GM10266 (cell line): ENCODE data around the gene DCAF11.
A peak's percentile ranks its signal among the peaks of the same experiment; 100 is the strongest.

Experiments used
- DNase-seq: peaks from one replicate; pipeline ENCODE4 v3.0.0; 2012; ENCODE audit errors: extremely low spot score
- CTCF ChIP-seq: IDR thresholded peaks from 2 replicates; pipeline ENCODE4 v1.5.1; 2012; ENCODE audit warnings: mild to moderate bottlenecking, low read depth; ENCODE audit not compliant: control insufficient read depth, insufficient read depth; ENCODE audit errors: missing control alignments

The DCAF11 gene

DNA sequence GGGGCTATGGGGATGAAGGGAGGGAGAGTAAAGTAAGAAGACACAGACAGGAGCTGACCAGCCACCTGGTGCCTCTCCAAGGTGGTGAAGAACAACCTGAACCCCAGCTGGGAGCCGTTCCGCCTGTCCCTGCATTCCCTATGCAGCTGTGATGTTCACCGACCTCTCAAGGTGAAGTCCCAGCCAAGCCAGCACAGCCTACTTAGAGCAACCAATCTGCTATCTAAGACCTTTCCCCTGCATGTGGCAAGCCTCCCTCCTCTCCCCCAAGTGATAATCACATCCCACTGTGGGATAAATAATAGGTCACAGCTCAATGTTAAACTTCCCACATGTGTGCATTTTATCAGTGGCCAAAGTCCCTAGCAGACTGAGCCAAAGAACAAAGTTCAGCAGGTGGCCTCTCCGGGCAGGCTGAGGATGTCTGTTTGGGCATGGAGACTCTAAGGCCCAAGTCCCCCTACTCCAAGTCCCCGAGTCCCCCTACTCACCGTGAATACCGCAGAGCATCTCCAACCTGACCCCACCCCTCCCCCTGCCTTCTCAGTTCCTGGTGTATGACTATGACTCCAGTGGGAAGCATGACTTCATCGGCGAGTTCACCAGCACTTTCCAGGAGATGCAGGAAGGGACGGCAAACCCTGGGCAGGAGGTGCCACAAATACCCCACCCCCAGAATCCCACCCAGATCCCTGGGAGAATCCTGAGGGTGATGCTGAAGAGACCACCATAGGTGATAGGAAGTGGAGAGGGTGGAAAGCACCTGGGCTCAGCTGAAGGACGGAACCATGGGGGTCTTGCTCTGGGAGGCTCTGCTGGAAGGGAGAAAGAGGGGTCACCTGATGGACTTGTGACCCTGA, 39.7 kb upstream of the DCAF11 start:
- no peak for DNase-seq
- TF ChIP-seq CTCF = no peak

- DNase-seq = peak; percentile 52
- no peak for TF ChIP-seq CTCF
Measured at GRCh38 chr14:24075485-24076301, 38.9 kb upstream of the DCAF11 start.

DNA sequence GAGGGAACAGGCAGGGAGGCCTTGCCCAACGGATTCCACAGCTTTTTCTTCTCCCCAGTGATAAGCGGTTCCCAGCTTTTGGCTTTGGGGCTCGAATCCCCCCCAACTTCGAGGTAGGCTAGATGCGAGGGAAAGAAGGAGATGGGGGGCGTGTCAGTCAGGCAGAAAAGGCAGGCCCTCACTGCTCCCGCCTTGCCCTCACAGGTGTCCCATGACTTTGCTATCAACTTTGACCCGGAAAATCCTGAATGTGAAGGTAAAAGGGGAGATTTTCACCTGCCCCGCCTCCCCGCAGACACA, 38.3 kb upstream of the DCAF11 start:
- no peak for DNase-seq
- TF ChIP-seq CTCF = no peak

DNA sequence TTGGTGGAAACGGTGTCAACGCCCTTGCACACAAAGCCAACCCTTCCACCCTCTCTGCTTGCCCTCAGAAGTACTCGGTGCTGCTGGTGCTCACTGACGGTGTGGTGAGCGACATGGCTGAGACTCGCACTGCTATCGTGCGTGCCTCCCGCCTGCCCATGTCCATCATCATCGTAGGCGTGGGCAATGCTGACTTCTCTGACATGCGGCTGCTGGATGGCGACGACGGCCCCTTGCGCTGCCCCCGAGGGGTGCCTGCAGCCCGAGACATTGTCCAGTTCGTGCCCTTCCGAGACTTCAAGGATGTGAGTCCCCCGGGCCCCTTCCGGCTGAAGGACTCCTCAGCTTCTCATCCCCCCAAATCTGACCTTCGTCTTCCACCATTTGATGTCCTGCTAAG, 37.5 kb upstream of the DCAF11 start:
- no peak for TF ChIP-seq CTCF
- no peak for DNase-seq

DNA sequence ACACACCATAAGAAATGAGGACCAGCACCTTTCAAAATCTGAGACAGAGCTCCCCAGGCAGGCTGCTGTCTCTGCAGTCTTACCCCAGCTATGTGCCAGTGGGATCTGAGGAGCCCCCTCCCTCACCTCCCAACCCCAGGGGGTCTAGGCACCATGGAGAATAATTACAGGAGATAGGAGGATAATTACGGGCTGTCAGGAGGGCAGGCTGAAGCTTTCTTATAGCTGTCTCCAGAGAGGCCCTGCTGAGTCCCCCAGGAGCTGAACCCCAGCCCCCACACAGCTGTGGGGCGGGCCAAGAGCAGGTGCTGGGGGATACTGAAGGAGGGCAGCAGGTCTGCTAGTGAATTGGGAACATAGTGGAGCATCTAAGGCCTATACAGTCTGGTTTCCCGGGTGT, 36.4 kb upstream of the DCAF11 start:
- no peak for DNase-seq
- no peak for TF ChIP-seq CTCF

GRCh38 chr14:24079491-24080141, 35.0 kb upstream of the DCAF11 start:
- TF ChIP-seq CTCF = no peak
- no peak for DNase-seq
